ENCODE results near the gene SLC39A1. TPM values are rescaled to one million over a fixed set of nuclear protein-coding genes. Genes with fewer than 3 reads are reported as not detected.

The SLC39A1 gene
- total RNA-seq, 1 experiment from 2014 or later: 204 TPM

DNA sequence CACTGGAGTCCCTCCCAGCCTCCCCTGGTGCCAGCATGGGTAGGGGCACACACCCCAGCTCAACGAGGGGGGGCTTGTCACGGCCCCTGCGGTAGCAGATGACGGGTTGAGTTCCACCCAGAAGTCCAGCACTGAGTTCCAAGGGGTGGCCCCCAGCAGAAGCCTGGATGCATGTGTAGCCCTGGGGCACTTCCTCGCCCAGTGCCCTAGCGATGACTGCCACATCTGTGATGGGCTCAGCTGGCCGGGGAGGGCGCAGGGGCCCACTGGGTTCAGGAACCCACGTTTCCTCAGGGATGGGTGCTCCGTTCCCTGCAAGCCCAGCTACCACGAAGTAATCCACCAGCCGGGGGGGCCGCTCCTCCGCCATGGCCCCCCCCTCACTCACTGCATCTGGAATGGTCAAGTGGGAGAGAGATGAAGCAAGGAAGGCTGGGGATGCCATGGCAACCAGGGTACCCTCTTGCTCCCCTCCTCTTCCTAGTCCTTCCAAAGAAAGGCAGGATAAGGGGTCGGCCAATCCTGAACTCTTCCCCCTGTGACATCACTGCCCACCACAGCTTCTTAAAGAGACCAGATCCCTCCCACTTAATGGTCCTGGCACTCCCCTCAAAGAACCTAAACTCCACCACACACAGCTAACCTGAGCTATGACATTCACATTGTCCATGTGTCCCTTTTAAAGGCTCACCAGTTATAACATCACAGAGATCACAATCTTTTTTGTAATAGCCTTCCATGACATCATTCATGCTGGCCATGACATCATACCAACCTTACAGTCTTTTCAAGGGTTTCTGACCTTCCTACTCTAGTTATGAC lies 19.1 kb downstream of the SLC39A1 start:
- Mint-ChIP-seq H3K27ac (peak overlapping the region; percentile 41; the same call in 1 of the 2 replicates), H3K27me3 (ENCODE audit: low read depth) (no peaks in the 10 kb centered on the region), H3K9me3 (no peaks in the 10 kb centered on the region), H3K4me3 (peak overlapping the region; percentile 81), H3K36me3 (peaks cover 26% of the 10 kb centered on the region), H3K4me1 (peaks cover 13% of the 10 kb centered on the region)
- CTCF ChIA-PET: interaction anchor here (0.7 to 2.8 kb wide), 7 partner anchors 12 to 147 kb away, joined by 3 to 20 read pairs (median 4); no protein-coding TSS in a partner anchor
- TF ChIP-seq, protein P1, sequence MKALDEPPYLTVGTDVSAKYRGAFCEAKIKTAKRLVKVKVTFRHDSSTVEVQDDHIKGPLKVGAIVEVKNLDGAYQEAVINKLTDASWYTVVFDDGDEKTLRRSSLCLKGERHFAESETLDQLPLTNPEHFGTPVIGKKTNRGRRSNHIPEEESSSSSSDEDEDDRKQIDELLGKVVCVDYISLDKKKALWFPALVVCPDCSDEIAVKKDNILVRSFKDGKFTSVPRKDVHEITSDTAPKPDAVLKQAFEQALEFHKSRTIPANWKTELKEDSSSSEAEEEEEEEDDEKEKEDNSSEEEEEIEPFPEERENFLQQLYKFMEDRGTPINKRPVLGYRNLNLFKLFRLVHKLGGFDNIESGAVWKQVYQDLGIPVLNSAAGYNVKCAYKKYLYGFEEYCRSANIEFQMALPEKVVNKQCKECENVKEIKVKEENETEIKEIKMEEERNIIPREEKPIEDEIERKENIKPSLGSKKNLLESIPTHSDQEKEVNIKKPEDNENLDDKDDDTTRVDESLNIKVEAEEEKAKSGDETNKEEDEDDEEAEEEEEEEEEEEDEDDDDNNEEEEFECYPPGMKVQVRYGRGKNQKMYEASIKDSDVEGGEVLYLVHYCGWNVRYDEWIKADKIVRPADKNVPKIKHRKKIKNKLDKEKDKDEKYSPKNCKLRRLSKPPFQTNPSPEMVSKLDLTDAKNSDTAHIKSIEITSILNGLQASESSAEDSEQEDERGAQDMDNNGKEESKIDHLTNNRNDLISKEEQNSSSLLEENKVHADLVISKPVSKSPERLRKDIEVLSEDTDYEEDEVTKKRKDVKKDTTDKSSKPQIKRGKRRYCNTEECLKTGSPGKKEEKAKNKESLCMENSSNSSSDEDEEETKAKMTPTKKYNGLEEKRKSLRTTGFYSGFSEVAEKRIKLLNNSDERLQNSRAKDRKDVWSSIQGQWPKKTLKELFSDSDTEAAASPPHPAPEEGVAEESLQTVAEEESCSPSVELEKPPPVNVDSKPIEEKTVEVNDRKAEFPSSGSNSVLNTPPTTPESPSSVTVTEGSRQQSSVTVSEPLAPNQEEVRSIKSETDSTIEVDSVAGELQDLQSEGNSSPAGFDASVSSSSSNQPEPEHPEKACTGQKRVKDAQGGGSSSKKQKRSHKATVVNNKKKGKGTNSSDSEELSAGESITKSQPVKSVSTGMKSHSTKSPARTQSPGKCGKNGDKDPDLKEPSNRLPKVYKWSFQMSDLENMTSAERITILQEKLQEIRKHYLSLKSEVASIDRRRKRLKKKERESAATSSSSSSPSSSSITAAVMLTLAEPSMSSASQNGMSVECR (CRISPR knock-in tag; IDR thresholded peaks at IDR 0.05; ENCODE audit: borderline replicate concordance): no peak
- TF ChIP-seq, protein P2, sequence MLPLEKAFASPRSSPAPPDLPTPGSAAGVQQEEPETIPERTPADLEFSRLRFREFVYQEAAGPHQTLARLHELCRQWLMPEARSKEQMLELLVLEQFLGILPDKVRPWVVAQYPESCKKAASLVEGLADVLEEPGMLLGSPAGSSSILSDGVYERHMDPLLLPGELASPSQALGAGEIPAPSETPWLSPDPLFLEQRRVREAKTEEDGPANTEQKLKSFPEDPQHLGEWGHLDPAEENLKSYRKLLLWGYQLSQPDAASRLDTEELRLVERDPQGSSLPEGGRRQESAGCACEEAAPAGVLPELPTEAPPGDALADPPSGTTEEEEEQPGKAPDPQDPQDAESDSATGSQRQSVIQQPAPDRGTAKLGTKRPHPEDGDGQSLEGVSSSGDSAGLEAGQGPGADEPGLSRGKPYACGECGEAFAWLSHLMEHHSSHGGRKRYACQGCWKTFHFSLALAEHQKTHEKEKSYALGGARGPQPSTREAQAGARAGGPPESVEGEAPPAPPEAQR (CRISPR knock-in tag; IDR thresholded peaks at IDR 0.05): no peak
- no peak for ATAC-seq
- DNase-seq (ENCODE audit: low spot score): no peak
- POLR2A ChIA-PET: interaction anchor here (1.3 kb wide), 1 partner anchor 19 kb away, joined by 4 read pairs; the partner anchor contains the start of gene SLC39A1

DNA sequence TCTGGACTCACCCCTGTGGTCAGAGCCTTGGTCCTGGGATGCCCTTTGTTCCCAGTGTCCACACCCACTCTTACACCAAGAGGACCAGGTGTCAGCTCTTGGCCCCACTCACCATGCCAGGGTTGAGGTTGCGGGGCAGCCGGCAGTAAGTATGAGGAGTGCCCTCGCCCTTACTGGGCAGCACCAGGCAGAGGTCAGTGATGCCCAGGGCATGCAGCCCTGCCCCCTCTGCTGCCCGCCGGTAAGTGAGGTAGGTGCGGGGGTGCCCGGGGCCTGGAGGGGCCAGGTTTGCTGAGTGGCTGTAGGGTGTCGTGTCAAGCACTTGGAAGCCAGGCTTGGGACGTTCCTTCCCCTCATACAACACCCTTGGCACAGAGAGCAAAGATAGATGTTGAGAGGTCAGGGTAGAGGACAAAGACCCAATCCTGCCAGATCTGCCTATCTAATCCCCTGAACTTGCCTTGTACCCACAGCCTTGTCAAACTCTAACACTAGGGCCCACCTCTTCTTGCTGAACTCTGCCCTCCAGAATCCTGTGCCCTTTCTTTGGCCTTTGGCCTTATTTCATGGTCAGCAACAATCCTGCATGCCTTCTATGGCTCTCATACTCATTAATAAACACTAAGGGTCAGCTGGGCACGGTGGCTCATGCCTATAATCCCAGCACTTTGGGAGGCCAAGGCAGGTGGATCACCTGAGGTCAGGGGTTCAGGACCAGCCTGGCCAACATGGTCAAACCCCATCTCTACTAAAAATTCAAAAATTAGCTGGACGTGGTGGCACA lies 20.4 kb downstream of the SLC39A1 start:
- ChIA-PET CTCF (interaction anchor here (0.7 to 1.3 kb wide), 2 partner anchors 13 to 145 kb away, joined by 3 to 4 read pairs; no protein-coding TSS in a partner anchor), POLR2A (no interaction called here)
- Mint-ChIP-seq H3K4me1 (peaks cover 13% of the 10 kb centered on the region), H3K27me3 (ENCODE audit: low read depth) (no peaks in the 10 kb centered on the region), H3K4me3 (no peak overlapping the region), H3K36me3 (peaks cover 17% of the 10 kb centered on the region; the same call in 1 of the 2 replicates), H3K9me3 (no peaks in the 10 kb centered on the region), H3K27ac (peak overlapping the region; percentile 21; the same call in 1 of the 2 replicates)
- no peak for TF ChIP-seq MXD4 (CRISPR knock-in tag; IDR thresholded peaks at IDR 0.05; ENCODE audit: borderline replicate concordance)
- no peak for TF ChIP-seq RORB (CRISPR knock-in tag; IDR thresholded peaks at IDR 0.05)
- TF ChIP-seq FOXP1 (CRISPR knock-in tag; IDR thresholded peaks at IDR 0.05; ENCODE audit: borderline replicate concordance): no peak
- TF ChIP-seq, protein P3, sequence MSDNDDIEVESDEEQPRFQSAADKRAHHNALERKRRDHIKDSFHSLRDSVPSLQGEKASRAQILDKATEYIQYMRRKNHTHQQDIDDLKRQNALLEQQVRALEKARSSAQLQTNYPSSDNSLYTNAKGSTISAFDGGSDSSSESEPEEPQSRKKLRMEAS (CRISPR knock-in tag; IDR thresholded peaks at IDR 0.05): no peak
- TF ChIP-seq GTF2I (CRISPR knock-in tag; conservative IDR thresholded peaks at IDR 0.05): no peak
- no peak for TF ChIP-seq CREB1 (CRISPR knock-in tag; IDR thresholded peaks at IDR 0.05)
- TF ChIP-seq NFE2L1 (CRISPR knock-in tag; IDR thresholded peaks at IDR 0.05): no peak
- TF ChIP-seq, protein P4, sequence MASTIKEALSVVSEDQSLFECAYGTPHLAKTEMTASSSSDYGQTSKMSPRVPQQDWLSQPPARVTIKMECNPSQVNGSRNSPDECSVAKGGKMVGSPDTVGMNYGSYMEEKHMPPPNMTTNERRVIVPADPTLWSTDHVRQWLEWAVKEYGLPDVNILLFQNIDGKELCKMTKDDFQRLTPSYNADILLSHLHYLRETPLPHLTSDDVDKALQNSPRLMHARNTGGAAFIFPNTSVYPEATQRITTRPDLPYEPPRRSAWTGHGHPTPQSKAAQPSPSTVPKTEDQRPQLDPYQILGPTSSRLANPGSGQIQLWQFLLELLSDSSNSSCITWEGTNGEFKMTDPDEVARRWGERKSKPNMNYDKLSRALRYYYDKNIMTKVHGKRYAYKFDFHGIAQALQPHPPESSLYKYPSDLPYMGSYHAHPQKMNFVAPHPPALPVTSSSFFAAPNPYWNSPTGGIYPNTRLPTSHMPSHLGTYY (CRISPR knock-in tag; IDR thresholded peaks at IDR 0.05): no peak
- TF ChIP-seq JUN (CRISPR knock-in tag; IDR thresholded peaks at IDR 0.05): no peak
- TF ChIP-seq, protein P5, sequence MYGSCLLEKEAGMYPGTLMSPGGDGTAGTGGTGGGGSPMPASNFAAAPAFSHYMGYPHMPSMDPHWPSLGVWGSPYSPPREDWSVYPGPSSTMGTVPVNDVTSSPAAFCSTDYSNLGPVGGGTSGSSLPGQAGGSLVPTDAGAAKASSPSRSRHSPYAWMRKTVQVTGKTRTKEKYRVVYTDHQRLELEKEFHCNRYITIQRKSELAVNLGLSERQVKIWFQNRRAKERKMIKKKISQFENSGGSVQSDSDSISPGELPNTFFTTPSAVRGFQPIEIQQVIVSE (CRISPR knock-in tag; IDR thresholded peaks at IDR 0.05; ENCODE audit: borderline replicate concordance): no peak
- no peak for TF ChIP-seq ELF4 (CRISPR knock-in tag; IDR thresholded peaks at IDR 0.05; ENCODE audit: low read depth)
- no peak for TF ChIP-seq NFATC4 (CRISPR knock-in tag; IDR thresholded peaks at IDR 0.05)
- TF ChIP-seq, protein P6, sequence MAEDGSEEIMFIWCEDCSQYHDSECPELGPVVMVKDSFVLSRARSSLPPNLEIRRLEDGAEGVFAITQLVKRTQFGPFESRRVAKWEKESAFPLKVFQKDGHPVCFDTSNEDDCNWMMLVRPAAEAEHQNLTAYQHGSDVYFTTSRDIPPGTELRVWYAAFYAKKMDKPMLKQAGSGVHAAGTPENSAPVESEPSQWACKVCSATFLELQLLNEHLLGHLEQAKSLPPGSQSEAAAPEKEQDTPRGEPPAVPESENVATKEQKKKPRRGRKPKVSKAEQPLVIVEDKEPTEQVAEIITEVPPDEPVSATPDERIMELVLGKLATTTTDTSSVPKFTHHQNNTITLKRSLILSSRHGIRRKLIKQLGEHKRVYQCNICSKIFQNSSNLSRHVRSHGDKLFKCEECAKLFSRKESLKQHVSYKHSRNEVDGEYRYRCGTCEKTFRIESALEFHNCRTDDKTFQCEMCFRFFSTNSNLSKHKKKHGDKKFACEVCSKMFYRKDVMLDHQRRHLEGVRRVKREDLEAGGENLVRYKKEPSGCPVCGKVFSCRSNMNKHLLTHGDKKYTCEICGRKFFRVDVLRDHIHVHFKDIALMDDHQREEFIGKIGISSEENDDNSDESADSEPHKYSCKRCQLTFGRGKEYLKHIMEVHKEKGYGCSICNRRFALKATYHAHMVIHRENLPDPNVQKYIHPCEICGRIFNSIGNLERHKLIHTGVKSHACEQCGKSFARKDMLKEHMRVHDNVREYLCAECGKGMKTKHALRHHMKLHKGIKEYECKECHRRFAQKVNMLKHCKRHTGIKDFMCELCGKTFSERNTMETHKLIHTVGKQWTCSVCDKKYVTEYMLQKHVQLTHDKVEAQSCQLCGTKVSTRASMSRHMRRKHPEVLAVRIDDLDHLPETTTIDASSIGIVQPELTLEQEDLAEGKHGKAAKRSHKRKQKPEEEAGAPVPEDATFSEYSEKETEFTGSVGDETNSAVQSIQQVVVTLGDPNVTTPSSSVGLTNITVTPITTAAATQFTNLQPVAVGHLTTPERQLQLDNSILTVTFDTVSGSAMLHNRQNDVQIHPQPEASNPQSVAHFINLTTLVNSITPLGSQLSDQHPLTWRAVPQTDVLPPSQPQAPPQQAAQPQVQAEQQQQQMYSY (CRISPR knock-in tag; IDR thresholded peaks at IDR 0.05): no peak
- no peak for TF ChIP-seq ETV6 (CRISPR knock-in tag; IDR thresholded peaks at IDR 0.05)
- TF ChIP-seq ATF1 (CRISPR knock-in tag; IDR thresholded peaks at IDR 0.05): no peak
- TF ChIP-seq ZNF138 (CRISPR knock-in tag; conservative IDR thresholded peaks at IDR 0.05): no peak
- ATAC-seq (no peak), DNase-seq (ENCODE audit: low spot score) (no peak)
